Measurements from ENCODE around the gene RCCD1. TPM values are rescaled to one million over a fixed set of nuclear protein-coding genes. Genes with fewer than 3 reads are reported as not detected.

Gene RCCD1
- total and polyA plus RNA-seq, 2 donors (not counting 3 experiments of a cell fraction or from before 2014, with no cell fraction given), result 8.8 to 15.3 TPM

- TF ChIP-seq MAX (IDR thresholded peaks at IDR 0.05; ENCODE audit: insufficient read depth, insufficient read length) (no peak), FOS (IDR thresholded peaks at IDR 0.05; ENCODE audit: borderline replicate concordance, insufficient read depth, low read length) (no peak), GATA2 (IDR thresholded peaks at IDR 0.05; ENCODE audit: insufficient read depth, insufficient read length, low read depth, low read length) (no peak)
- Histone ChIP-seq H4K20me1 (replicated peaks; ENCODE audit: control insufficient read depth, extremely low read depth, insufficient read depth, low read length) (no peaks in the 10 kb centered on the region), H2AFZ (ENCODE audit: low read depth, low read length) (no peak overlapping the region), H3K4me3 (replicated peaks in 1 of 3; ENCODE audit: insufficient read depth in 1 of 3, low read depth in 1 of 3, low read length in 3 of 3) (peak overlapping the region in 1 of 3 experiments; percentile 67), H3K36me3 (ENCODE audit: control insufficient read depth in 2 of 2, extremely low read depth in 1 of 2, insufficient read depth in 2 of 2, low read length in 2 of 2) (peaks cover 8 to 24% of the 10 kb centered on the region in 2 experiments), H3K27ac (ENCODE audit: insufficient read depth, low read depth, low read length) (peak overlapping the region; percentile 96), H3K9me1 (replicated peaks; ENCODE audit: control insufficient read depth, extremely low read depth, insufficient read depth, low read length) (no peaks in the 10 kb centered on the region), H3K9ac (replicated peaks; ENCODE audit: extremely low read depth, insufficient read depth, low read length) (peak overlapping the region; percentile 95), H3K4me1 (ENCODE audit: control insufficient read depth, extremely low read depth, insufficient read depth, low read length) (peaks cover 13% of the 10 kb centered on the region), H3K79me2 (ENCODE audit: control insufficient read depth, insufficient read depth, low read length) (peaks cover 3% of the 10 kb centered on the region), H3K27me3 (ENCODE audit: control insufficient read depth in 2 of 2, insufficient read depth in 2 of 2, low read length in 2 of 2) (no peaks in the 10 kb centered on the region), H3K4me2 (ENCODE audit: insufficient read depth, low read length) (peak overlapping the region; percentile 82), H3K9me3 (replicated peaks; ENCODE audit: control insufficient read depth, insufficient read depth, low read length) (no peaks in the 10 kb centered on the region)
- dilution Hi-C loops (cut with MboI; ENCODE audit: extremely low pct_ligation_motif_present, low sequenced_read_pairs) (no loop called here), intact Hi-C loops (cut with micrococcal nuclease) (loop anchor here (1.0 to 2.0 kb wide), 4 partner anchors 23 to 94 kb away; partner anchors contain the start of genes HDDC3, PRC1 and VPS33B)
- FAIRE-seq (peak; percentile 66), DNase-seq (ENCODE audit: low read depth, low spot score) (no peak)
- no TSS peak for BruUV-seq (replicated peaks)
- POLR2A ChIA-PET, result interaction anchor here (0.5 kb wide), 1 partner anchor 57 kb away, joined by 4 read pairs; no protein-coding TSS in a partner anchor
- CTCF ChIA-PET, result interaction anchor here (1.0 to 6.9 kb wide), 31 partner anchors 8 to 317 kb away, joined by 3 to 155 read pairs (median 10); partner anchors contain the start of genes HDDC3, PRC1, UNC45A and VPS33B
Measured at GRCh38 chr15:90955624-90956273, 1.1 kb downstream of the RCCD1 start.

DNA sequence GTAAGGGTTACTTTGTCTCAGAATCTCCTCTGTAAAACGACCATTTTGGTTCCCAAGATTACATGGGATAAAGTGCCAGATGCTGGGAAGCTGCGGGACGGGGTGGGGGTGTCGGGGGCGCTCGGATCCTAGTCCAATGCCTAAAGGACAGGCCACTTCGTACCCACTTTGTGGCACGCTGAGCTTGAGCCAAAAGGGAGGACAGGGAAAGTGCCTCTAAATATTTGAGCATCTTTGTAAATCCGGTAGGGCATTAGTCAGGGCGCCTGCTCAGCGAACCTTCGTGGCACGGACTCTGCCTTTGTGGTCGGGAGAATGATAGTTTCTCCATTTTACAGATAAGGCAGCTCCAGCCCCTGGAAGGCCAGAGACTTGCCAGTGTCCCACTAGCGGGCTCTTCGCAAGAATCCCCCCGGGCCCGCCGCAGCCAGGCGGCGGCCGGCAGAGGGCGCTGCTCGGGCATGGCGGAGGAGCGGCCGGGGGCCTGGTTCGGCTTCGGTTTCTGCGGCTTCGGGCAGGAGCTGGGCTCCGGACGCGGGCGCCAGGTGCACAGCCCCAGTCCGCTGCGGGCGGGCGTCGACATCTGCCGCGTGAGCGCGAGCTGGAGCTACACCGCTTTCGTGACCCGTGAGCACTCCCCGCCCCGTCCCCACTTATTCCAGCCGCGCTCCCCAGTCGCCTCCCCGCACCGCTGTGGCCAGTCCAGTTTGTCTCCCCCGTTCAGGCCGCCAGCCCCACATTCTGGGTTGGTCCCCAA, 1.8 kb downstream of the RCCD1 start:
- peaks cover 7 to 22% of the 10 kb centered on the region in 2 experiments for H3K36me3 ChIP-seq (ENCODE audit: control insufficient read depth in 2 of 2, extremely low read depth in 1 of 2, insufficient read depth in 2 of 2, low read length in 2 of 2)
- FAIRE-seq (peak; percentile 72), DNase-seq (ENCODE audit: low read depth, low spot score) (peak; percentile 79)
- POLR2A ChIA-PET, result no interaction called here
- no peak overlapping the region for H3K27ac ChIP-seq (ENCODE audit: insufficient read depth, low read depth, low read length)
- H2AFZ ChIP-seq (ENCODE audit: low read depth, low read length), result peak overlapping the region; percentile 56
- H3K4me1 ChIP-seq (ENCODE audit: control insufficient read depth, extremely low read depth, insufficient read depth, low read length), result peaks cover 13% of the 10 kb centered on the region
- H3K4me2 ChIP-seq (ENCODE audit: insufficient read depth, low read length), result peak overlapping the region; percentile 82
- H3K9me1 ChIP-seq (replicated peaks; ENCODE audit: control insufficient read depth, extremely low read depth, insufficient read depth, low read length), result no peaks in the 10 kb centered on the region
- BruUV-seq (replicated peaks), result no TSS peak
- TF ChIP-seq POLR2A (IDR thresholded peaks at IDR 0.05; ENCODE audit: low read depth, low read length) (peak; percentile 13), POLR2AphosphoS5 (IDR thresholded peaks at IDR 0.05; ENCODE audit: insufficient read depth, low read depth, low read length) (peak; percentile 44), JUN (IDR thresholded peaks at IDR 0.05; ENCODE audit: borderline replicate concordance, insufficient read depth, insufficient read length, low read depth) (no peak), GATA2 (IDR thresholded peaks at IDR 0.05; ENCODE audit: insufficient read depth, insufficient read length, low read depth, low read length) (no peak), CTCF (IDR thresholded peaks at IDR 0.05; ENCODE audit: extremely low read depth in 1 of 2, insufficient read depth in 1 of 2, low read depth in 1 of 2, low read length in 2 of 2) (peak; percentile 93 to 99)
- CTCF ChIA-PET, result interaction anchor here (0.6 to 6.9 kb wide), 43 partner anchors 9 to 317 kb away, joined by 3 to 155 read pairs (median 6); partner anchors contain the start of genes HDDC3, PRC1, UNC45A and VPS33B
- H3K4me3 ChIP-seq (replicated peaks in 1 of 3; ENCODE audit: insufficient read depth in 1 of 3, low read depth in 1 of 3, low read length in 3 of 3), result peak overlapping the region; percentile 16 to 49 (median 36)
- H3K9ac ChIP-seq (replicated peaks; ENCODE audit: extremely low read depth, insufficient read depth, low read length), result peak overlapping the region; percentile 46
- intact Hi-C loops (cut with micrococcal nuclease), result loop anchor here (1.0 to 2.0 kb wide), 5 partner anchors 24 to 93 kb away; partner anchors contain the start of genes HDDC3, PRC1 and VPS33B
- H4K20me1 ChIP-seq (replicated peaks; ENCODE audit: control insufficient read depth, extremely low read depth, insufficient read depth, low read length), result no peaks in the 10 kb centered on the region
- dilution Hi-C loops (cut with MboI; ENCODE audit: extremely low pct_ligation_motif_present, low sequenced_read_pairs), result no loop called here
- peaks cover 3% of the 10 kb centered on the region for H3K79me2 ChIP-seq (ENCODE audit: control insufficient read depth, insufficient read depth, low read length)
- no peaks in the 10 kb centered on the region for H3K27me3 ChIP-seq (ENCODE audit: control insufficient read depth in 2 of 2, insufficient read depth in 2 of 2, low read length in 2 of 2)
- no peaks in the 10 kb centered on the region for H3K9me3 ChIP-seq (replicated peaks; ENCODE audit: control insufficient read depth, insufficient read depth, low read length)
